Lower leg skin (tissue), 4 donors: ENCODE measurements around the gene LFNG. TPM values are rescaled to one million over a fixed set of nuclear protein-coding genes. Genes with fewer than 3 reads are reported as not detected.

ENCODE experiments used
- DNase-seq, 2 donors: peaks; one replicate each; pipeline ENCODE4 v3.0.0-alpha.2; 2019; ENCODE audit warnings: low spot score in 2 of 2
- H3K4me3 ChIP-seq: fragments of 200-600 bp; sonication (generic); 2 replicates; pipeline ENCODE4 v1.5.1; 2017; ENCODE audit warnings: mild to moderate bottlenecking, low read depth; ENCODE audit not compliant: poor library complexity, severe bottlenecking
- CTCF ChIP-seq, 3 donors: fragments of 450-650 bp; IDR thresholded peaks; one replicate each; pipeline ENCODE4 v1.5.1; 2016; ENCODE audit warnings: antibody characterized with exemption in 3 of 3, mild to moderate bottlenecking in 3 of 3, moderate library complexity in 2 of 3
- POLR2A ChIP-seq, 2 donors: fragments of 450-650 bp; IDR thresholded peaks; one replicate each; pipeline ENCODE4 v1.6.1; 2016 to 2017; ENCODE audit warnings: antibody characterized with exemption in 2 of 2, mild to moderate bottlenecking in 1 of 2, moderate library complexity in 1 of 2
- WGBS, 2 donors: methylation state at CpG; one replicate each; pipeline ENCODE4 v1.1.5; 2018; 5-methylcytosine and 5-hydroxymethylcytosine counted together
- intact Hi-C: fragments of 100-400 bp; cut with DNase I; formaldehyde crosslinking; loops from one replicate; pipeline ENCODE4 v1.15.0; 2023; ENCODE audit warnings: low total_unique reads
- total RNA-seq, 4 donors: library from RNA; depleted of rRNA; stranded (reverse); fragments of >200 nt; gene quantifications; one replicate each; pipeline ENCODE4 v1.1.0, GENCODE V29; 2016

LFNG gene
- total RNA-seq, 4 donors from 2014 or later: 104 to 169 (median 139) TPM

- no peak for DNase-seq
- WGBS, 2 donors: 73 to 74% methylated on average over 7 to 24 of the region's 25 CpGs
- intact Hi-C loops: loop anchor here (10.0 kb wide), 1 partner anchor 902 kb away; the partner anchor contains the start of gene PSMG3
- no peak overlapping the region for H3K4me3 ChIP-seq
- TF ChIP-seq CTCF (IDR thresholded peaks at IDR 0.05) (no peak), POLR2A (IDR thresholded peaks at IDR 0.05) (no peak)
Measured at GRCh38 chr7:2476776-2477446, 42.7 kb upstream of the LFNG start.

- H3K4me3 ChIP-seq: no peak overlapping the region
- TF ChIP-seq POLR2A (IDR thresholded peaks at IDR 0.05): no peak
- peak in 1 of 3 donors; percentile 25 for TF ChIP-seq CTCF (IDR thresholded peaks at IDR 0.05)
- intact Hi-C loops: loop anchor here (10.0 kb wide), 1 partner anchor 903 kb away; the partner anchor contains the start of gene PSMG3
- DNase-seq: peak in 1 of 2 donors; percentile 91
- WGBS, 2 donors: 41 to 58% methylated on average over 18 to 26 of the region's 34 CpGs
Measured at GRCh38 chr7:2477447-2478398, 41.9 kb upstream of the LFNG start.

- WGBS, 2 donors: 7 to 35% methylated on average over 8 to 9 of the region's 11 CpGs
- intact Hi-C loops: loop anchor here (10.0 kb wide), 1 partner anchor 904 kb away; the partner anchor contains the start of gene PSMG3
- H3K4me3 ChIP-seq: no peak overlapping the region
- no peak for TF ChIP-seq POLR2A (IDR thresholded peaks at IDR 0.05)
- no peak for TF ChIP-seq CTCF (IDR thresholded peaks at IDR 0.05)
- DNase-seq: peak; percentile 80 to 94
Measured at GRCh38 chr7:2478399-2478785, 41.2 kb upstream of the LFNG start.

- H3K4me3 ChIP-seq: no peak overlapping the region
- 47 to 51% methylated on average over 6 to 19 of the region's 19 CpGs for WGBS, 2 donors
- intact Hi-C loops: loop anchor here (10.0 kb wide), 1 partner anchor 904 kb away; the partner anchor contains the start of gene PSMG3
- DNase-seq: no peak
- TF ChIP-seq CTCF (IDR thresholded peaks at IDR 0.05): no peak
- TF ChIP-seq POLR2A (IDR thresholded peaks at IDR 0.05): no peak
Measured at GRCh38 chr7:2478800-2479199, 40.8 kb upstream of the LFNG start.

- no peak for DNase-seq
- intact Hi-C loops: loop anchor here (10.0 kb wide), 1 partner anchor 905 kb away; the partner anchor contains the start of gene PSMG3
- WGBS, 2 donors: 72 to 75% methylated on average over 16 of the region's 16 CpGs
- H3K4me3 ChIP-seq: no peak overlapping the region
- TF ChIP-seq POLR2A (IDR thresholded peaks at IDR 0.05) (no peak), CTCF (IDR thresholded peaks at IDR 0.05) (no peak)
Measured at GRCh38 chr7:2479276-2480069, 40.1 kb upstream of the LFNG start.
